ENCODE data around the gene SP7. TPM values are rescaled to one million over a fixed set of nuclear protein-coding genes. Genes with fewer than 3 reads are reported as not detected.
A peak's percentile ranks its signal among the peaks of the same experiment; 100 is the strongest.

Gene SP7
- total and polyA plus RNA-seq, 9 of the 15 experiments (the other 6 are each of a cell fraction or from before 2014, with no cell fraction given) = 0.04 TPM; not detected in 8

GRCh38 chr12:53365245-53365904 lies 29.2 kb upstream of the SP7 start (continued):
- TF ChIP-seq MYC (IDR thresholded peaks at IDR 0.05; ENCODE audit: low read depth, low read length) (peak; percentile 39; the same call in 1 of the 2 replicates), MYC (CRISPR knock-in tag; IDR thresholded peaks at IDR 0.05; ENCODE audit: borderline replicate concordance, low read depth) (no peak), CBX1 (IDR thresholded peaks at IDR 0.05; ENCODE audit: low read depth) (peak; percentile 65; the same call in 1 of the 2 replicates), ETV1 (tag; conservative IDR thresholded peaks at IDR 0.05; ENCODE audit: low read depth) (peak; percentile 16; the same call in 1 of the 2 replicates), CHD4 (IDR thresholded peaks at IDR 0.05; ENCODE audit: insufficient read depth, insufficient replicate concordance, low read depth, low read length, poor library complexity, severe bottlenecking) (peak; percentile 7), ZBTB1 (CRISPR knock-in tag; IDR thresholded peaks at IDR 0.05; ENCODE audit: borderline replicate concordance, low read depth) (no peak), SMAD4 (CRISPR knock-in tag; conservative IDR thresholded peaks at IDR 0.05) (0 out of 2 replicates have a peak, but pooled peaks have one; percentile 29), ARID2 (IDR thresholded peaks at IDR 0.05) (peak; percentile 88), POLR2AphosphoS5 (IDR thresholded peaks at IDR 0.05; ENCODE audit: control insufficient read depth, insufficient read depth, low read depth, low read length) (peak; percentile 53; the same call in 1 of the 2 replicates), MGA (IDR thresholded peaks at IDR 0.05) (peak; percentile 23; the same call in 1 of the 2 replicates), CEBPG (CRISPR knock-in tag; IDR thresholded peaks at IDR 0.05) (no peak; the same call in 1 of the 2 replicates), CEBPG (tag; conservative IDR thresholded peaks at IDR 0.05 in 1 of 2, IDR thresholded peaks at IDR 0.05 in 1 of 2) (peak; percentile 51 to 77), CHAMP1 (IDR thresholded peaks at IDR 0.05) (no peak)

Data from K562 (cell line).